ENCODE results near the gene EOLA1. TPM values are rescaled to one million over a fixed set of nuclear protein-coding genes. Genes with fewer than 3 reads are reported as not detected.

EOLA1 gene
- polyA plus RNA-seq, 2 of the 4 experiments (the other 2 are of a cell fraction) = 14.5 to 23.3 TPM

DNA sequence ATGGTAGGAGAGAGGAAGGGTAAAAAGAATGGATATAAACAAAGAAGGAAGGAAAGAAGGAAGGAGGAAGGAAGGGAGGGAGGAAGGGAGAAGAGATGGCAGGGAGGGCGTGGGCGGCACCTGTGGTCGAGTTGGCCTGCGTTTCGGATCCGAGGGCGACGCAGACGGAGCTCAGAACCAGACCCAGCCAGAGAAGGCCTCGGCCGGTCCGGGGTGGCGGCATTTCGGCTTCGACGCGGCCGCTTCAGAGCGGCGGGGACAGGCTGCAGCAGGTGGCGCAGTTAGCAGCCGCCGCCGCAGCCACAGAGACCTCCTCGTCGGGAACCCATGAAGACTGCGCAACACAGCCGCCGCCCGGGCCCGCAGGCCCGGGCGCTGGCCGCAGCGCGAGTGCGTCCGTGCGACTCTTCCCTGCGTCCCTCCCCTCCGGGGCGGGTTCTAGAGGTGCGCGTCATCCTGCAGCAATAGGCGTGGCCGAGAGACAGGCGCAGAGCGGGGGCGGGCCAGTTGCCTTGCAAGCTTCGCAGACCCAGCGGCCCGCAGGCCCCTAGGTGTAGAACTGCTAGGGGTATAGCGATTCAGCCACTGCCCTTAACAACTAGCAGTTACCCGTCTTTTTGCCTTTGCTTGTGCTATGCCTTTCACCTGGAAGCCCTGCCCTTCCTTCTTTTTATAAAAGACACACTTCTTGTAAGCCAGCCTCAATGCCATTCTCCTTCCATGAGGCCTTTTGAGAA lies 35.7 kb upstream of the EOLA1 start, which contains the start of gene IDS (continued):
- TF ChIP-seq MAZ (IDR thresholded peaks at IDR 0.05; ENCODE audit: borderline replicate concordance, low read depth, low read length) = no peak
- no peak for TF ChIP-seq KDM5A (IDR thresholded peaks at IDR 0.05)
- TF ChIP-seq POLR2A (IDR thresholded peaks at IDR 0.05; ENCODE audit: low read length) = peak; percentile 75
- TF ChIP-seq, protein P1, sequence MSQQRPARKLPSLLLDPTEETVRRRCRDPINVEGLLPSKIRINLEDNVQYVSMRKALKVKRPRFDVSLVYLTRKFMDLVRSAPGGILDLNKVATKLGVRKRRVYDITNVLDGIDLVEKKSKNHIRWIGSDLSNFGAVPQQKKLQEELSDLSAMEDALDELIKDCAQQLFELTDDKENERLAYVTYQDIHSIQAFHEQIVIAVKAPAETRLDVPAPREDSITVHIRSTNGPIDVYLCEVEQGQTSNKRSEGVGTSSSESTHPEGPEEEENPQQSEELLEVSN (IDR thresholded peaks at IDR 0.05; ENCODE audit: borderline replicate concordance, low read depth) = 0 out of 2 replicates have a peak, but pooled peaks have one; percentile 47
- TF ChIP-seq POLR2AphosphoS2 (conservative IDR thresholded peaks at IDR 0.05; ENCODE audit: low read length) = no peak
- TF ChIP-seq HDAC2 (IDR thresholded peaks at IDR 0.05) = no peak
- TF ChIP-seq, protein P2, sequence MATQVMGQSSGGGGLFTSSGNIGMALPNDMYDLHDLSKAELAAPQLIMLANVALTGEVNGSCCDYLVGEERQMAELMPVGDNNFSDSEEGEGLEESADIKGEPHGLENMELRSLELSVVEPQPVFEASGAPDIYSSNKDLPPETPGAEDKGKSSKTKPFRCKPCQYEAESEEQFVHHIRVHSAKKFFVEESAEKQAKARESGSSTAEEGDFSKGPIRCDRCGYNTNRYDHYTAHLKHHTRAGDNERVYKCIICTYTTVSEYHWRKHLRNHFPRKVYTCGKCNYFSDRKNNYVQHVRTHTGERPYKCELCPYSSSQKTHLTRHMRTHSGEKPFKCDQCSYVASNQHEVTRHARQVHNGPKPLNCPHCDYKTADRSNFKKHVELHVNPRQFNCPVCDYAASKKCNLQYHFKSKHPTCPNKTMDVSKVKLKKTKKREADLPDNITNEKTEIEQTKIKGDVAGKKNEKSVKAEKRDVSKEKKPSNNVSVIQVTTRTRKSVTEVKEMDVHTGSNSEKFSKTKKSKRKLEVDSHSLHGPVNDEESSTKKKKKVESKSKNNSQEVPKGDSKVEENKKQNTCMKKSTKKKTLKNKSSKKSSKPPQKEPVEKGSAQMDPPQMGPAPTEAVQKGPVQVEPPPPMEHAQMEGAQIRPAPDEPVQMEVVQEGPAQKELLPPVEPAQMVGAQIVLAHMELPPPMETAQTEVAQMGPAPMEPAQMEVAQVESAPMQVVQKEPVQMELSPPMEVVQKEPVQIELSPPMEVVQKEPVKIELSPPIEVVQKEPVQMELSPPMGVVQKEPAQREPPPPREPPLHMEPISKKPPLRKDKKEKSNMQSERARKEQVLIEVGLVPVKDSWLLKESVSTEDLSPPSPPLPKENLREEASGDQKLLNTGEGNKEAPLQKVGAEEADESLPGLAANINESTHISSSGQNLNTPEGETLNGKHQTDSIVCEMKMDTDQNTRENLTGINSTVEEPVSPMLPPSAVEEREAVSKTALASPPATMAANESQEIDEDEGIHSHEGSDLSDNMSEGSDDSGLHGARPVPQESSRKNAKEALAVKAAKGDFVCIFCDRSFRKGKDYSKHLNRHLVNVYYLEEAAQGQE (IDR thresholded peaks at IDR 0.05) = 0 out of 2 replicates have a peak, but pooled peaks have one; percentile 10
- TF ChIP-seq, protein P3, sequence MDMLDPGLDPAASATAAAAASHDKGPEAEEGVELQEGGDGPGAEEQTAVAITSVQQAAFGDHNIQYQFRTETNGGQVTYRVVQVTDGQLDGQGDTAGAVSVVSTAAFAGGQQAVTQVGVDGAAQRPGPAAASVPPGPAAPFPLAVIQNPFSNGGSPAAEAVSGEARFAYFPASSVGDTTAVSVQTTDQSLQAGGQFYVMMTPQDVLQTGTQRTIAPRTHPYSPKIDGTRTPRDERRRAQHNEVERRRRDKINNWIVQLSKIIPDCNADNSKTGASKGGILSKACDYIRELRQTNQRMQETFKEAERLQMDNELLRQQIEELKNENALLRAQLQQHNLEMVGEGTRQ (IDR thresholded peaks at IDR 0.05) = no peak
- no peak for TF ChIP-seq RAD21 (conservative IDR thresholded peaks at IDR 0.05 in 1 of 2, IDR thresholded peaks at IDR 0.05 in 1 of 2)
- 0 out of 3 replicates have a peak, but pooled peaks have one; percentile 56 for TF ChIP-seq BCL3 (IDR thresholded peaks at IDR 0.05)
- TF ChIP-seq CBX8 (IDR thresholded peaks at IDR 0.05) = no peak
- TF ChIP-seq JUN (IDR thresholded peaks at IDR 0.05) = peak in 1 of 2 experiments; percentile 82; a peak in 4 of 5 replicates
- no peak for TF ChIP-seq HEYL (CRISPR knock-in tag; IDR thresholded peaks at IDR 0.05)
- no peak for TF ChIP-seq CHD4 (IDR thresholded peaks at IDR 0.05; ENCODE audit: borderline replicate concordance)
- no peak for TF ChIP-seq MYC (IDR thresholded peaks at IDR 0.05; ENCODE audit: borderline replicate concordance, low read length)
- 0 out of 2 replicates have a peak, but pooled peaks have one; percentile 23 for TF ChIP-seq HOXB13 (CRISPR knock-in tag; IDR thresholded peaks at IDR 0.05; ENCODE audit: low read depth)
- TF ChIP-seq HOXB5 (CRISPR knock-in tag; IDR thresholded peaks at IDR 0.05) = no peak

DNA sequence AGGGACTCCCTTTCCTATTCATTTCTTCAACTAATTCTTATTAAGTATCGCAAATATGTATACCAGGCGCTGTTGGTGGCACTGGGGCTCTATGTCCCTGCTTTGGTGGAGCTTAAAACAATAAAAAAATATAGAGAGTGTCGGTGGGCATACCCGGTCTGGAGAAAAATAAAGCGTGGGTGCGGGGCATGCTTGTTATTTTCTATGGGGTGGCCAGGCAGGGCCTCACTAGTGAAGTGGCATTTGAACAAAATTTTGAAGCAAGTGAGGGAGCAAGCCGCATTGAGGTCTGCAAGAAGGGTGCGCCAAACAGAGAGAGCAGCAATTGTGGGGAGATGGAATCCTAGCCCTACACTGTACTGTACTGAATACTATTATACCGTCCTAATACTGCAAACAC lies 35.1 kb upstream of the EOLA1 start:
- H3K4me3 ChIP-seq = no peak overlapping the region
- H3K9me3 ChIP-seq = no peaks in the 10 kb centered on the region
- ChIA-PET CTCF (interaction anchor here (1.1 to 1.5 kb wide), 2 partner anchors 10 to 15 kb away, joined by 3 read pairs; no protein-coding TSS in a partner anchor), POLR2A (interaction anchor here (0.7 to 2.8 kb wide), 6 partner anchors 10 to 433 kb away, joined by 4 to 24 read pairs (median 10); partner anchors contain the start of genes EOLA1 and EOLA2)
- ATAC-seq (no peak), DNase-seq (ENCODE audit: low read depth in 1 of 2, low spot score in 1 of 2) (no peak), FAIRE-seq (no peak)
- H3K4me1 ChIP-seq = peaks cover 16% of the 10 kb centered on the region; the same call in 2 of the 3 replicates
- peak overlapping the region; percentile 97 for H3K4me2 ChIP-seq
- peak overlapping the region; percentile 83 to 98; a peak in 5 of 6 replicates for H3K27ac ChIP-seq
- TF ChIP-seq FOSL2 (IDR thresholded peaks at IDR 0.05) = no peak
- no peak for TF ChIP-seq FOSL2 (CRISPR knock-in tag; IDR thresholded peaks at IDR 0.05)
- TF ChIP-seq KDM1A (IDR thresholded peaks at IDR 0.05; ENCODE audit: low read depth) = no peak
- TF ChIP-seq ESRRA (IDR thresholded peaks at IDR 0.05; ENCODE audit: borderline replicate concordance, low read length) = no peak
- TF ChIP-seq NR3C1 (IDR thresholded peaks at IDR 0.05) = no peak
- TF ChIP-seq RAD21 (conservative IDR thresholded peaks at IDR 0.05 in 1 of 2, IDR thresholded peaks at IDR 0.05 in 1 of 2) = no peak
- no peak for TF ChIP-seq TP53 (CRISPR knock-in tag; IDR thresholded peaks at IDR 0.05)
- TF ChIP-seq ATOH8 (CRISPR knock-in tag; IDR thresholded peaks at IDR 0.05; ENCODE audit: low read depth) = no peak
- no peak for TF ChIP-seq CEBPB (IDR thresholded peaks at IDR 0.05)
- TF ChIP-seq HDAC2 (IDR thresholded peaks at IDR 0.05) = no peak
- WGBS (ENCODE audit: missing lambda C conversion rate) = 78% methylated on average over 9 of the region's 9 CpGs
